ENCODE measurements around the gene UBXN6.

UBXN6 gene

GRCh38 chr19:4493104-4493928, 35.7 kb upstream of the UBXN6 start:
- DNase-seq = no peak

DNA sequence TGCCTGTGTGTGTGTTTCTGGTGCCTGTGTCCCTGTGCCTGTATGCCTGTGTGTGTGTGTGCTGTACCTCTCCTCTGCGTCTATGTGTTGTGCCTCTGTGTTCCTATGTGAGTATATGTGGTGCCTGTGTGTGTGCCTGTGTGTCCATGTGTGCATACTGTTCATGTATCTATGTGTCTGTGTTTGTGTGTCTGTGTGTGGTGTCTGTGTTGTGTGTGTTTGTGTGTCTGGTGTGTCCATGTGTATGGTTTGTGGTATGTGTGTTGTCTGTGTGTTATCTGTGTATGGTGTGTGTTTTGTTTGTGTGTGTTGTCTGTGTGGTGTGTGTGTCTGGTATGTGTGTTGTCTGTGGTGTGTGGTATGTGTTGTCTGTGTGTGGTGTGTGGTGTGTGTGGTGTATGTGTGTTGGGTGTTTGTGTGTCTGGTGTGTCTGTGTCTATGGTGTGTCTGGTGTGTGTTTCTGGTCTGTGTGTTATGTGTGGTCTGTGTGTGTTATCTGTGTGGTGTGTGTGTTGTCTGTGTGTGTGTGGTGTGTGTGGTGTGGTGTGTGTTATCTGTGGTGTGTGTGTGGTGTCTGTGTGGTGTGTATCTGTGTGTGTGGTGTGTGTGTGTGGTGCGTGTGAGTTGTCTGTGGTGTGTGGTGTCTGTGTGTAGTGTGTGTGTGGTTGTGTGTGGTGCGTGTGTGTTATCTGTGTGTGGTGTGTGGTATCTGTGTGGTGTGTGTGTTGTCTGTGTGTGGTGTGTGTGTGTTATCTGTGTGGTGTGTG, 34.9 kb upstream of the UBXN6 start:
- DNase-seq = no peak

- DNase-seq = no peak
Measured at GRCh38 chr19:4491446-4491845, 33.9 kb upstream of the UBXN6 start.

GRCh38 chr19:4488496-4488895, 30.9 kb upstream of the UBXN6 start:
- DNase-seq = no peak

- no peak for DNase-seq
Measured at GRCh38 chr19:4487572-4487971, 30.0 kb upstream of the UBXN6 start.

DNA sequence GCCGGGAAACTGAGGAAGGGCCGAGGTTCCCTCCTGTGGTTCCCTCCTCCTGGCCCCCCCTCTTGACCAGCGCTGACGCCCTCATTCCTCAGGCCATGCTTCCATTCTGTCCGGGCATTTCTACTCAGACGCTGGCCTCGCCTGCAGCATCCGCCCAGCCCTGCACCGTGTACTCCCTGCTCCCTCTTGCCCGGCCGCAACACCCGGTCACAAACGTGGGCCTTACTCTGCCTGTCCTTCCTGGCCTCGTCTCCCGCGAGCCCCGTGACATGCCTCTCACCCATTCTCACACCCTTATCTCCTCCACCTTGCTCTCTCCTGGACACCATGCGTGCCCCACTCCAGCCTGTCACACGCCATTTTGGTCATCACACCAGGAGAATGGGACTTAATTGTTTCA, 25.8 kb upstream of the UBXN6 start:
- no peak for DNase-seq

GRCh38 chr19:4482721-4483364, 25.2 kb upstream of the UBXN6 start:
- no peak for DNase-seq

GRCh38 chr19:4477034-4477801, 19.6 kb upstream of the UBXN6 start:
- no peak for DNase-seq

DNA sequence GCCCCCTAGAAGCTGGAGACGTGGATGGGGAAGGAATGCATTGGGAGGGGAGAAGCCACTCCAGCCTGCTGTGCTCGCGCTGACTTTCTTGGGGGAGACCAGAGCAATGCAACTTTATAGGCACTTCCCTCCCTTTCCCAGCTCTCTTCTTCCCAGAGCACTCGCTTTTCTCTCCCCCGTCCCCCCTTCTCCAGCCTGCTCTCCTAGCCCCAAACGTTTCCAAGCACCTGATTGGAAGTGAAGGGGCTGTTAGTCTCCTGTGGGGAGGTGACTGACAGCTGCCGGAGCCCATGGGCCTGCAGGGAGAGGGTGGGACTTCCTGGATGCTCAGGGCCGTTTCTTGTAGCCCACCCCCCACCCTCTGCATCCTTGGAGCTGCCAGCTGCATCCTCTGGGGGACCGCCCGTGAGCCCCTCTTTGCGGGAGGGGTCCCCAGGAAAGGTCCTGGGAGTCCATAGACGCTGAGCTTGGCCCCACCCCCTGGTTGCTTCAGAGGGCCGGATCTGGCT, 17.0 kb upstream of the UBXN6 start:
- DNase-seq = no peak

DNA sequence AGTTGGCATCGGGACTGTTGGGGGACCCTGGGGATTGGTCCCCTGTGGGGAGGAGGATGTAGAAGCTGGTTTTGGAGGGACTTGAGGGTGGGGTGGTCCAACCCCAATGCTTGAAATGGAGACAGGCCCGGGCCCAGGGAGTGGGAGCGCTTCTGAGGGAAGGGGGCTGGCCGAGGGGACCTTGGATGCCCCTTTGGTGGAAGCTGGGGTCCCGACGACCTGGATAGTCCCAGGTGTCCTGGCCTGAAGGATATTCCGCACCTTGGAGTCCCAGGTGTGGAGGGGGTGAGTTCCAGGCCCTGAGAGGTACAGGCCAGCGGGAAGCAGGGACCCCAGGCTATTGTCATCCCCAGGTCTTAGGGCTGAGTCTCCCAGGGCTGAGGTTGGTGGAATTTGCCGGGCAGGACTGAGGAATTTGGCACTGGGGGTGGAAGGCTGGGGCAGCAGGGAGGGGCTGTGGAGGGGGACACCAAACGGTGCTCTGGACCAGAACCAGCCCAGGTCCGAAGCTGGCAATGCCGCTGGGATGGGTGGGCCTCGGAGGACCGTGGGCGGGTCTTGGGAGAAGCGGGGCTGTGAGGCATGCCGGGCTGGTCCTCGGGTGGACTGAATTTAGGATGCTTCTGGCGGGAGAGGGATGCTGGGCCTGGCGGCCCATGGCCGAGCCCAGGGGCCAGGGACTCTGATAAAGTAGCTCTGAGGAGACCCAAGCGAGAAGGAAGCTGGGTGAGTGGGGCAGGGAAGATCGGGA, 16.3 kb upstream of the UBXN6 start:
- no peak for DNase-seq

GRCh38 chr19:4473011-4473762, 15.6 kb upstream of the UBXN6 start:
- no peak for DNase-seq

GRCh38 chr19:4472174-4472974, 14.8 kb upstream of the UBXN6 start, which contains the start of gene HDGFL2:
Gene HDGFL2, plus strand, starts transcription at chr19:4472297. Its CDS starts 54 bp downstream, at chr19:4472351.
- no peak for DNase-seq

DNA sequence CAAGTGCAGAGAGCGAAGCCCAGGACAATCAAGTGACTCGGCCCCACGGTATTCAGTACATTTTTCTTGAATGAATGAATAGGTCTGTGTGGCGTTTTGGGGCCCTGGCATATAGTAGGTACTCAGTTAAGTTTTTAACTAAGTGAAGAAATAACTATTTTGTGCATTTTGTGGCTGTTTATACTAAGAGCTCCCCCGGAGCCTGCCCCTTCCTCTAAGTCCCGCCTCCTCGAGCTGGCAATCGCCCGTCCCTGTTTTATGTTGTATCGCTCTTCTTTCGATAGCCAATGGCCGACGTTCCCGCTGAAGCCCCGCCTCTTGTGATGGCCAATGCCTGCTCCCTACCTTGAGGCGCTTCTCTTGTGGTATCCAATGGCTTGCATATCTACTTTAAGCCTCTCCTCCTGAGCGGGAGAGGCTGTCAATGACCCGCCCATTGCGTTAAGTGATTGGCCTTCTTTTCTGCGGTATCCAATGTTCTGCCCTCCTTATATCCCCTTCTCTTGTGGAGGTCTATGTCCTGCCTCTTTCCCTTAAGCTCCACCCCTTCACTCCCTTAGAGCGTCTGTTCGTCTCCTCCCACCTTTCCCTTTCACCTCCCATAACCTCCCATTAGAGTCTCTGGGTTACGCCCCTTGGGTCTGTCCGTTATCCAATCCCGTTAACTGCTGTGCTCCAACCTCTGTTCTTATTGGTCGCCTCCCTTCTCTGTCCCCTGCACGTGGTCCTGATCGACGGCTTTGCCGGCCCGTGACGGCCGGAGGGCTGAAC, 14.0 kb upstream of the UBXN6 start:
- DNase-seq = peak; percentile 98

DNA sequence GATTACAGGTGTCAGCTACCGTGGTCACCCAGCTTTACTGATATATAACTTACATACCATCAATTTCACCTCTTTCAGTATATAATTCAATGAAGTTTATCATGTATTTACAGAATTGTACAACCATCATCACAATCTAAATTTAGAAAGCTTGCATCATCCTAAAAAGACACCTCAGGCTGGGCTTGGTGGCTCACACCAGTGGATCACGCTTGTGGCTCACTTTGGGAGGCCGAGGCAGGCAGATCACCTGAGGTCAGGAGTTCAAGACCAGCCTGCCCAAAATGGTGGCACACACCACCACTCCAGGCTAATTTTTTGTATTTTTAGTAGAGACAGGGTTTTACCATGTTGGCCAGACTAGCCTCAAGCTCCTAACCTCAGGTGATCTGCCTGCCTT, 10.2 kb upstream of the UBXN6 start:
- DNase-seq = no peak

DNA sequence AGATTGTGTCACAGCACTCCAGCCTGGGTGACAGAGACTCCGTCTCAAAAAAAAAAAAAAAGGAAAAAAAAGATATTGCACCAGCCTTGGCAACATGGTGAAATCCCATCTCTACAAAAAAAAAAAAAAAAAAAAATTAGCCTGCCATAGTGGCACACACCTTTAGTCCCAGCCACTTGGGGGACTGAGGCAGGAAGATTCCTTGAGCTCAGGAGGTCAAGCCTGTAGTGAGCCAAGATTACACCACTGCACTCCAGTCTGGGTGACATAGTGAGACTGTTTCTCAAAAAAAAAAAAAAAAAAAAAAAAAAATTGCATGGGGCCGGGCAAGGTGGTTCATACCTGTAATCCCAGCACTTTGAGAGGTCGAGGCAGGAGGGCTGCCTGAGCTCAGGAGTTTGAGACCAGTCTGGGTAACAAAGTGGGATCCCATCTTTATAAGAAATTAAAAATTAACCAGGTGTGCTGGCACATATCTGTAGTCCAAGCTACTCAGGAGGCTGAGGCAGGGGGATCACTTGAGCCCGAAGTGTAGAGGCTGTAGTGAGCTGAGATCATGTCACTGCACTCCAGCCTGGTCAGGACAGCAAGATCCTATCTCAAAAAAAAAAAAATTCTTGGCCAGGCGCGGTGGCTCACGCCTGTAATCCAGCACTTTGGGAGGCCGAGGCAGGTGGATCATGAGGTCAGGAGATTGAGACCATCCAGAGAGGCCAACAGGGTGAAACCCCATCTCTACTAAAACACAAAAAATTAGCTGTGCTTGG, 7.4 kb upstream of the UBXN6 start:
- DNase-seq = no peak

DNA sequence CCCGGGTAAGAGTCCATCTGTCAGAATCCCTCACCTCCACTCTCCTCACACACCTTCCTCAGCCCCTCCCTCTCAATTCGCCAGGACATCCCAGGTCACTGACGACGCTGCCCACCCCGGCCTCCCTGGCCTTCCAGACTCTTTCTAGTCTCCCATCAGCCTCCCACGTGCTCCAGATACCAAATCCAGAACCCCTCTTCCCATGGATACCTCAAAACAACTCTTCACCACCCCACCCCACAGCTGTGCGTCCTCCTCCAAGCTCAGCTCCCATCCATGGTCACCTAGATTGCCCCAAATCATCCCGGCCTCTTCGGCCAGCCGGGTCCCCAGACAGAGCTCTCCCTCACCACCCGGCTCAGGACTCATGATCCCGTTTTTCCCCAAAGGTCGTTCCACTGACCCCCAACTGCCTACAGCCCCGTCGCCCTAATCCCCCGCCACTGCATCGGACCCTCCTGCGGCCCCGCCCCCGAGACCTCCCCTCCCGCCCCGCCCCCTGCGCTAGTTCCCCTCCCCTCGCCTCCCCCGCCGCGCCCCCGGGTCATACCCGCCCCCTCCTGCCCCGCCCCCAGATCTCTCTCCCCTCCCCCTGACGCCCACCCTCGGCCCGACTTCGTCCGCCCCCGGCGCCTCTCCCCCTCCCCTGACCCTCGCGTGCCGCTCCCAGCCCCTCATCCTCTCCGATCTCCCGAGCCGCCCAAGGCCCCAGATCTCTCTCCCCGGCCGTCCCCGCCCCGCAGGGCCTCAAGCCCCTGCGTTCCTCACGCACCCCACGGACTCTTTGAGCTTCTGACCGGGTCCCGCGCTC, 546 bp downstream of the UBXN6 start:
- peak; percentile 46 for DNase-seq

GRCh38 chr19:4456476-4456842, 1.1 kb downstream of the UBXN6 start:
- DNase-seq = no peak
